Amniotic epithelial cell (primary cell): ENCODE measurements around the gene CHD2.

Experiments
- DNase-seq: peaks from one replicate; pipeline ENCODE4 v3.0.0-alpha.2; 2010; ENCODE audit warnings: low read depth

CHD2 gene

DNA sequence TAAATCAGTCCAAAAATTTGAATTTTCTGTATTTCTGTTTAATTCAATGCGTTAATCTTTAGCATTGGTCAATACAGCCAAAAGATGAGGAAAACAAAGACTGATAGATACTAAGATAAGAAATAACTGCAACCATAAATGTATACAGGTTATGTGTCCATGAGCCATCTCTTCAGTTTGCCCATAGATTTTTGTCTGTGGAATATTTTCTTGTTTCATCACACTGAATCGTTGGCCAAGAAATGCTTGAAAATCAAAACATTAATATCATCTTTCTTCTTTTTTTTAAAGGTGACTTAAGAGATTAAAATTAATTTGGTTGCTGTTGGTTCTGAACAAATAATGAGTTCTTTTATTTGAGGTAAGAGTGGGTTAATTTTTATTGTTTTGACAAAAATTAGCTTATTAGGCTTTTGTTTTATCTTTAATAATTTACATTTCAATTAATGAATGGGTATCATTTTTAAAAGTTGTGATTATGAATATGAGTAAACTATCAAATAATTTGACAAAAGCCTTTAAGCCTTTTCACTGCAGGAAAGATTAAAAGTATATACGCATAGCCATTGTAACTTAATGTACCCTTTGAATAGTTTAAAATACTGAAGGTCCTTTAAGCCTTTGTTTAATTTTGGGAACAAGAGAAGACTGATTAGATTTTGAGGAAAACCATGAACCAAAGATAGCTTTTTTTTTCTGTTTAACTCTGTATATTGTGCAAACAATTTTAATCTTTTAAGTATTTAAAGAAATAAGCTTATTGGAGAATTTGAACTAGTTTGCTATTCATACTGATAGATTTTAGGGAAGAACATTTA lies 14.7 kb upstream of the CHD2 start:
- DNase-seq, result no peak

DNA sequence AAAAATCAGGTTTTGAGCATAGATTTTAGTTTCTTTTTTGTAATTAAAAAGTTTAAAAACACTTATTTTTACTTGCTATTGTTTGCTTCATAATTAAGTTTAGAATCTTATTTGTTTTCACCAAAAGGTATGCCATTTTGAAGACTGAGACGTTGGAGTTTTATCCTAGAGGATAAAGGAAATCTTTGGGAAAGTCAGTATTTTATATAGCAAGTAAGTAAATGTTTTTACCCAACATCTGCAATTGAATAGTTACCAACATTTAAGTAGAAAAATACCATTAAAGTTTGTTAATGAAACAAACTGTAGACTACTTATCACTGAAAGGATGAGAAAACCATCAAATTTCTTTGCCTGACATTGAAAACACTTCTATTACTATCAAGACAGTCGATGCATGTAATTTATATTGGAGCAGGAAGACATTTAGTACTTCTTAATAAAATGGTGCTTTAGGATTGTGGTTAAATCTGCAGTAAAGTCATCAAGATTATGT lies 14.0 kb upstream of the CHD2 start:
- no peak for DNase-seq

DNA sequence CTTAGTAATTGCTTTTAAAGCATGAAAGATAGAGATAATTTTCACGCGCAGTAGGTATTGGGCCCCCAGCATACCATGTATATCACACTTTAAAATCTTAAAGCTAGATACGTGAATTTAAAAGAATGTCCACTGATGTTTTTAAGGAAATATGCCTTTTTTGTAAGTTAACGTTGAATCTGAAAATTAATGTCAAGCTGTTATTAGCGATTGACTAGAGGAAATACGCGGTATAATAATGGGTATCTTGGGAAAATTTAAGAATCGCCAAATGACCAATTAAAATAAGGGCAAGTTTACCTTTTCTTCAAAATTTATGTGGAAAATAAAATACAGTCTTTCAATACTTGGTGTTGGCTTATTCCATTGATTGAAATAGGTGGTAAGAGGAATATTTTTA lies 13.3 kb upstream of the CHD2 start:
- no peak for DNase-seq

DNA sequence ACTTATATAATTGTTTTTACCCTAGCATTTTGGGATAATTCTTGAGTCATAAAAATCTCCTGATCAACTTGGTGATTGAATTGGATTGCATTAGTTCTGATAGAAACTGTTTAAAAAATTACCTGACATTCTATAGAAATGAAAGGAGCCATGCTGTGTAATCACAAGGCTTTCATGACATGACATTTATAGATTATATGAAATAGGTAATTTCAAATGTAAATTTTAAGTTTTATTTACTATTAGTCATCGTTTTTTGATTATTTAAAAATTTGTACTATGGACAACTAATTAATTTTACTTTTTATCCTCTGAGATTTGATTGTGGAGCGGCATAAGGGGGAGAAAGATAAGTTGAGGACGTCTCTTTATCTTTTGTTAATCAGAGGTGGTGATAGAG lies 12.3 kb upstream of the CHD2 start:
- DNase-seq, result no peak

DNA sequence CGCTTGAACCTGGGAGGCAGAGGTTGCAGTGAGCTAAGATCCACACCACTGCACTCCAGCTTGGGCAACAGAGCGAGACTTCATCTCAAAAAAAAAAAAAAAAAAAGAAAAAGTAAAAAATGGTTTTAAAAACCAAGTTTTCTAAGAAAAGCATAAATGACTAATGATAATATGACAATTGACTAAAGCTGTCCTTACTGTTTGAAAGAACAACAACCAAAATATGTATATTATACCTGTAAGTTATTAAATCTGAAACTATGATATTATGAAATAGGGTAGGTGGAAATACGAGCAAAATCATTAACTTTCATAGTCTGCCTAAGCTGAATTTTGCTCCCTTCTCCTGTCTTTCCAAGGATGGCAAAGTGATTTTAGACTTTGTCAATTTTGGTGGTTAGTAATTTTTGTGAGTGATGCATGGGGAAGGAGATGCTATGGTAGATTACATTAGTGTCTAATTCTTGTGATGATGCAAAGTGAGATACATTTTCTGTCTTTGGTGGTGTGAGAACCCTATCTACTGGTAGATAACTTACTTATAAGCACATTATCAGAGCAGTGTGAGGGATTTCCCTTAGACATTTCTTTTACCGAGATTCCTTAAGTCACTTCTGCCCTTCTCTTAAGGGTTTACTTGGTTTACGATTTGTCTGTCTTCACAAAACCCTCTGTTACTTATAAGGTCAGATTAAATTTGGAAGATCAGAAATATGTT lies 10.6 kb upstream of the CHD2 start:
- DNase-seq, result no peak

DNA sequence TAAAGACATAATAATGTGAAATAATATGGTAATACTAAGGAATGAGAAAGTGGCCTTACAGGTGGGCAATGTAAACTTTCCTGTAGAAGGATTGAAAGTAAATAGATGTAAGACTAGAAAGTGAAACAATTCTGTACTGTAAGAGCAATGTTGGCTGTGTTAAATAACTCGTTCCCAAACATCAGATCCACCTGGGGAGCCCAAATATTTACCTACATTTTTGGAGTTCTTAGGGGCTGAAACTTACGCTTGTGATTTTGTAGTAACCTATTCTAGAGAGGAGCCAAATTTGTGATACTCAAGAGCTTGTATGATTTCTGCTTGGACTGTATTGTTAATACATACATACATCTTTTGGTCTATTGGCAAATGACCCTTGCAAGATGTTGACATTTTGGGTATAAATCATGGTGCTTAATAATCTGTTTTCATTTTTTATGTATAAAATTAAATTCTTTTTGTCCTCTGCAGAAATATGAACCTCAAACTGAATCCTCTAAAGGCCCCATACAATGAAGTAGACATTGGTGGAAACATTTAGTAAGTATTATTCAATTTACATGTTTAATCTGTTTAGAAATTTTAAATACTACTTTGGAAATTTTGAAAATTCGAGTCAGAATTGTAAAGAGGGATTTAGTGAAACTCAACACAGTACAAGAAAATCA lies 8.5 kb upstream of the CHD2 start:
- no peak for DNase-seq

DNA sequence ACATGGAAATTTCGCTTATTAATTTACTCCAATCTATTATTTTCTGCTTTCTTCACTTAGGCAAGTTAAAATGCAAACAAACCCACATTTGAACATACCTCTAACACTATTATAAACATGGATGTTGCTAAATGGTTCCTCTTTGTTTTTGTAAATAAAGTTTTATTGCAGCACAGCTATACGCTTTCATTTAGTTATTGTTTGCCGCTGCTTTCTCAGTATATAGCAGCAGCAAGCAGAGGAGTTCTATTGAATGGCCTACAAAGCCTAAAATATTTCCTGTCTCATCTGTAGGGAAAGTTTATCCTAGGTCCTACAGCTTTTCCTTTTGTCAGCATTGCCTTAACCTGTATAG lies 7.9 kb upstream of the CHD2 start:
- no peak for DNase-seq

DNA sequence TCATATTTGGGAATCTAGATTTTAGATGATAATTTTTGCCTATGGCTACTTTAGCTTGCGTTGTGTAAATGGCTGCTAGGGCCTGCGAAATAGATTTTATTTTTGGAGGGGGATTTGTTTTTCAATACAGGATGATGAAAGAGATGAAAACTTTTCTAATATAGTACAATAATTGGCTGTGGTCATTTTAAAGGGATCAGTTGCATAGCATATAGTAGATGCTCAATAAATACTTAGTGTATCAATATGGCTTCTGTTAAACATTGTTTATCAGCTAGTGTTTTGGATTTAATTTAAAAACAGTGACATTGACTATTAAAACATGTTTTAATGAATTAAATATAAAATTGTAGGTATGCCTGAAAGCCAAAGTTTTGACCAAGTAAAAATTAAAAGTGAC lies 6.9 kb upstream of the CHD2 start:
- DNase-seq, result no peak

DNA sequence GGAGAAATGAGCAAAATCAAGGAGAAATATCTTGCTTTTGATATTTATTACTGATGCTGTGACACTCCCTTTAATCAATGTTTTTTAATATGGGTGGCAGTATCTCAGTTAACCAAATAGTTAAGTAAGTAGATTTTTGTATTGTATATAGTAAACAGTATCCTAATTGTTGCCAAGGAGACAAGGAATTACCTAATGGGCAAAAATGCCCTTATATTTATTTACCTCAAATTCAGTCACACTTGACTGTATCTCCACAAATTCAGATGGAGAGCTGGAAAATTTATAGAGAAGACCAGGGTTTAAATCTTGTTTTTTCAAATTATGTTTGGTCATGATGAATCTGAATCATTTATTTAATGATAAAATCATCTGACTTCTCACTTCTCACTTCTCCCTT lies 3.6 kb upstream of the CHD2 start:
- DNase-seq, result no peak

DNA sequence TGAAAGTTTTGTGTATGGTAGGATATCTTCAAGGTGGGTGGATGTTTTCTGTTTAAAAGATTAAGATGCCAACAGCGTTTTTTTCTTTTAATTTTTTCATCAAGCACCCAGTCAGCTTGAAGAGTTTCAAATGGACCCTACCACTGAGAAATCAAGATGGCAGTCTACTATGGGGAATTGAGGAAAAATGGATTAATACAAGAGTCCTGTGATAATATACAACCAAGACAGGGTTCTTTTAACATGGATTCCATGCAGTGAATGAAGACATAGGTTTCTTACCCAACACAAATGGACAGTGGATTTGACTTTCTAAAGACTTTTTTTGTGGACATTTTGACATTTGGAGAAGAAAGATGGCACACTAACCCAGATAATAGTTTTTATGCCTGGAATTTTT lies 2.5 kb upstream of the CHD2 start:
- DNase-seq, result no peak

DNA sequence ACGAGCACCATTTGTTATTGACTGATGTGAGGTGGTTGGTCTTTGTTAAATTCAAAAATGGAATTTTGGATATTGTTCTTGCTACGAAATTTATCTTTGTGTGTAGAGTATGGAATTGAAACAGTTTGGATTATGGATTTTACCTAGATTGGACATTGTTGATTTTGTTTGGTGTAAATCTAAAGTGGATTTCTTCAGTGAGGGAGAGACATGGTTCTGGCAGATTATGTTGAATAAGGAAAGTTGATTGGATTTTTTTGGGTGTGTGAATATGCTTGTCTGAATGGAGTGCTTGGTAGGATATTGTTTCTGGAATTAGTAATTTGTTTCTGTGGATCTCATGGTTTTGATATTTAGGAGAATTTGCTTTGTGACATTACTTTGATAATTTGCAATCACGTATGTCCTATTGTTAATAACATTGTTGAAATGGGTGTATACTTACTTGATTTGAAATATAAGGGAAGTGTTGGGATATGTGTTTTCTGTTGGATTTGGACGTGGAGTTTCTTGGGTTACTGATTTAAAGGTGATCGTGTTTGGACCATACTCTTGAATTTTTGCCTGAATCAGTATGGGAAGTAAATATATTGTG lies 1.0 kb upstream of the CHD2 start:
- DNase-seq, result no peak

DNA sequence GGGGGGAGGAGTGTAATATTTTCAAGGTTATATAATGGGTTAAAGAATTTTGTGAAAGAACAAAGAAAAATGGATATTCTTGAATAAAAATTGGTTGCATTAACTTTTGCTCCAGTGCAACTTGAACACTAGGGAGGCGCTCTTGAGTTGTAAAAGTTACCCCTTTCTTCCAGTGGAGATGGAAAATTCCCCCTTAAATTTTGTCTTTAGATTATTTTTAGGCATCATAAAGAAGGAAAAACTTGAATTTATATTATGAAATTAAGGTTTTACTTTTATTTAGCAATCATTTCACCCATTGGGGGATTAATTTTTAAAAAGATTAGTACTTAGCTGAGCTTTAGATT lies 550 bp upstream of the CHD2 start:
- no peak for DNase-seq

DNA sequence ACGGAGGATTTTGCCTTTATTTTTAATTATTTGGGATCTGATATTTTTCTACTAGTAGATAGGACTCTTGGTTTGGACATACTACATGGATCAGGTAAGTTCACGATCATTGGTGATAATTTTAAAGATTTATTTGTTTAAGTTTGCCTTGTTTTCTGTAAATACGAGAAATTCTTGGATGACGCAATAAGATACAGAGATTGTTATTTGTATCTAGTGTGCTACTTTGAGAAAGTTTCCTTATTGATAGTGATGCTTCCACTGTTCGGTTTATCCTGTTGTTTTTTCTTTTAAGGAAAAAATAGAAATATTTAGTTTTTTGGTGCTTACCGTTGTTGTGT lies 577 bp downstream of the CHD2 start:
- DNase-seq, result no peak

DNA sequence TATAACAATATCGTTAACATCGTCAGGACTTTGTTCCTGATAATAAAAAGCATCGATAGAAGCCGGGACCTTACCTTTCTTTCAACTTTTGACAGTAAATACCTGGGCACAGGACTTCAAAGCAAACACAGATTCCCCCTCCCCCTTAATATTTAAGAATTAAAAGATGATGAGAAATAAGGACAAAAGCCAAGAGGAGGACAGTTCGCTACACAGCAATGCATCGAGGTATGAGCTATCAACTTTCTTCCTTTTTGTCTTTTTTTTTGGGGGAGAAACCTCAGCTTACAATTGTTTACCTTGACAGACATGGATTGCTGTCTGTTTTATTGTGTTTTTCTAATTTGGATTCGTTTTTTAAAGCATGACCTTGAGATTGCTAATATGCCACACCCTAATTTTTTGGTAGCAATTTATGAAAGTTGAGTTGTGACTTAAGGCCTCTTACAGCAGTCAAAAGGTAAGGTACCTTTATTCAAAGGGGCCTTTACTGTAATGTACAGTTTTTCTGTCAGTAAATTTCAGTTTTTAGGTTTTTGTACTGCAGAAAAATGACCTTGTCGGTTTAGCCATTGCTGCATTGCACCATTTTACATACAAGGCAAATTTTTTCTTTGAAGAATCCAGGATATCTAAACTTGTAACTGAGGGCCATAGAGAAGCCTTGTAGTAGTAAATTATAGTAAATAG lies 1.1 kb downstream of the CHD2 start:
- DNase-seq, result no peak

DNA sequence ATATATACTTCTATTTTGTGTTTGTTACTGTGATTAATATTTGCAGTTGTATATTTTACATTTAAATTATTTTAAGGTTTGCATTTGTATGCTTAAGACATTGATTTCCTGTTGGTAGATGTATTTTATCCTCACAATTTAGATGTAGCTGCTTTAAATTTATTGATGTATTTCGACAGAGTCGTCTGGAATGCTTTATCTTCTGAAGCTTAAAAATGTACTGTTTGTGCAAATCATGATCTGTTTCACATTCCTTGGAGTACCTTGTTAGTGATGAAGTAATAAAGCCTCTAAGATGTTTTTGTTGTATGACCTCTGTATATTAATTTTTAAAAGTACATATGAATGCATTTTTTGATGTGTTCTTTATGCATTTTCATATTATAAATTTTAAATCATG lies 1.9 kb downstream of the CHD2 start:
- peak; percentile 69 for DNase-seq

DNA sequence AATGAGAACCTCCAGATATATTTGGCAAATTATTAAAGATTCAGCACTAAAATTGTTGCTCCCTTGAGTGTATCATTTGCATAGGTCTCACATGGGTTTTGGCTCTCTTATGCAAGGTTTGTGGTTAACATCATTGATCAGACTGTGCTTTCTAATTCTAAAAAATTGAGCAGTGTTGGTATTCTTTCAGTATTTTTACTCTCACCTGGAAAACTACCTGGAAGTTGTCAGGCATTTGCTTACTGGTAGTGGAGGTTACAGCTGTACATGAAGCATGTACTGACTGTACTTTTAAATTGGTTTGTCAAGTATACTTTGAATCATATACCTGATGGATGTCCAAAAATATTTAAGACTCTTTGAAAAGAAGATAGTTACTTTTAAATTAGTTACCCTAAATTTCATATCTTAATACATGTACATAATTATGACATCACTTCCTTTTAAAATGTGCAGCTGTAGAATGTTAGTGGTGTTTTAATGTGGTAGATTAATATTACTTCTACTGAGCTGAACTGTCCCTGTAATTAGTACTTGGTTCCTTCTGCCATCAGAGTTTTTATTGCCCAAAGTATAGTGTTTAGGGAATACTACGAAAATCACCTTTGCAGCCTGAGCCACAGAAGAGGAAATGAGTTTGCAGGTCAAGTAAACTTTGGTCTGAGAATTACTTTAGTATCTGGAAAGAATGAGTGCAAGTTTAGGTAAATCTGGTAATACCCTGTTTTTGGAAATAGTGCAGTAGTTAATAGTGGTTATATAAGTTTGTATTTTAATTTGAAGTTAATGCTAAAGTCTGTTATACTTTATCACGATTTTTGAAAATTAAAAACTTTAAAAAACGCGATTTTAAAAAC lies 2.8 kb downstream of the CHD2 start:
- DNase-seq, result no peak

DNA sequence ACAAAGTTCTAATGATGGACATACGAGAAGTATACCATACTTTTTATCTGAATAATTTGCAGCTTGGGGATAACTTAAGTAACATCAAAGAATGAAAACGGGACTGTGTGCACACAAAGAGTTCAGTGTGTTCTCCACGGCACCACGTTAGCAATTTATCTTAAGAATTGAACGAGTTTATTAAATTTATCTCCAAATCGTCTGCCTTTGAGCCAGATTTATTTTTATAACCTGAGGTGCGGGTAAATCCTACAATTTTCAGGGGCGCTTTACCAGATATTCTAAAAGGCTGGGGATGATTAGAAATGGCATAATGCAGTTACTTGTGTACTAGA lies 3.5 kb downstream of the CHD2 start:
- no peak for DNase-seq

DNA sequence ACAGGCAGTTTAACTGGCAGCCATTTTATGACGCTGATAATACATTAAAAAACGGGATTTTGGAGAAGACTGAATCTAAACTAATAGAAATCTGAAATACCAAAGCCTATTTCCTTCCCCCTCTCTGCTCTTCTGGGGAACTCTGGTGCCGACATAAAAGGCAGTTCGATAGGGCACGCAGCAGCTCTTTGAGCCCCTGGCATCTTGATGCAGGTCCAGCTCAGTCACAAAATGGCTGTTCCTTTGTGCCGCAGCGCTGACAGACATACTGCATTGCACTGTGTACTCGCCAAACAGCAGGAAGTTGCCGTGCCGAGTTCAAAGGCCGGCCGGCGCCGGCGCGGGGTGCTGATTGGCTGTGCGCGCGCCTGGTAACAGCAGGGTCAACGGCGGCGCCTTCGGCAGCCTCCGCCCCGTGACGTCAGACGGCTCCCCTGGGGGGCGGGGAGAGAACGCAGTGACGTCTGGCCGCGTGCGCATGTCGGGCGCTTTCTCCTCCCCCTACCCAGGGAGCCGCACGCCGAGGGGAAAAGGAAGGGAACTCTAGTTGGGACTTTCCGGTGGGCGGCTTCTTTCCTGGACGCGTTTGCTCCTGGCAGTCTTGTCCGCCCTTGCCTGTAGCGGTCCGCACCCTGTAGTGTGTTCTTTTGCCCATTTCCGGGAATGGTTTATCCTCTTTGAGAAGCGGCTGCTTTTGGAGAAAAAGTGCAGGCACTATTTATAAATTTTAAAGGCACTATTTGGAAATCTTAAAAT lies 4.0 kb downstream of the CHD2 start:
- DNase-seq, result peak; percentile 96

DNA sequence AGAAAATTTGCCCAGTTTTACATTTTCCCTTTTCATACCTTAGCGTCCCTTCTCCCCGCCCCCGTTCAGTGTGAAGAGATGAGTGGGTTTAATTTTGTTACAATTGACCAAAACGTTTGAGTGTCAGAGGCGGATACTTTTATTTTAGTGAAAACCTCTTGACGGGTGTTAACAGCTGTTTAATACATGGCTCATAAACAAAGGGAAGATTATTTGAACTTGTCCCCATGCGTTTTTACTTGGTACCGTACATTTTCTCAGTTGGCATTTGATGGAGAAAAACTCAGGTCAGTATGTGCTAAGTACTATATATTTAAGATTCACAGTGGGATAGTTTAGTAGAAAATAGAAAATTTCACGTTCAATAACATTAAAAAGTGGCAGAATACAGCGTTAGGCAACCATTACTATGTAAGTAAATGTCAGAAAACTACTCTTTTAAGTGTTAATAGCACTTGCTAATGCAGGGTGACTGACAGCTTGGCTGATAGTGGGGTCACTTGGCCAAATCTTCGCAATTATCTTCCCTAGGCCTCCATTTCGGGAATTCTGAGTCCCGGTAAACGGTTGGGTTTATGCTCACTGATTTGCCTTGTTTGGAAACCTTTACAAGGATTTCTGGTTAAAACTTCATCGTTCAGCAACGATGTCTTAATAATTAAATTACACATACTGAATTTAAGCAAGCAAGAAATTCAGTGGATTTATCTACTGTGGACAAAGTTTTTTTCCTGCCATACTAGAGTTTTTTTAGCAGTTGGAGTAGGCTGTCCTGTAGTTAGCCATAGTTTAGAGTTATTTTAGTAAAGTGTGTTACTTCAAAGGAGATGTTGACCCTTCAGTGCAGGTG lies 4.8 kb downstream of the CHD2 start:
- no peak for DNase-seq

DNA sequence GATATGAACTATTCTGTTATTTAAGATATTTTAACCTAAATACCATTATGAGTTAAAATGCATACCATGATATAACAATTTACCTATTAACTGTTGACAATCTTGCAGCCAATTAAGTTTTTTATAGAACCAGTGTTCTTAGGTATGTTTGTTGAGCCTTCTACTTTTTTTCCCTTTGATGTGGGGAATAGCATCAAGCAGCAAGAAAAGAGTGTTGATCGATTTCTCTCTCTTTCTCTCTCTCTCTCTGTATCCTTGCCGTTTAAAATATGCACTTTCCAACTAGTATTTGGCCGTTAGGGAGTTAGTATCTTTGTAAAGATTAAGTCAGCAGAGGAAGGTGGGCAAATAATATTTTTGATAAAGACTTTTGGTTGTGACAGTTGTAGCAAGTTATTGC lies 5.9 kb downstream of the CHD2 start:
- no peak for DNase-seq
